ENCODE results near the gene SLC29A2.

DNA sequence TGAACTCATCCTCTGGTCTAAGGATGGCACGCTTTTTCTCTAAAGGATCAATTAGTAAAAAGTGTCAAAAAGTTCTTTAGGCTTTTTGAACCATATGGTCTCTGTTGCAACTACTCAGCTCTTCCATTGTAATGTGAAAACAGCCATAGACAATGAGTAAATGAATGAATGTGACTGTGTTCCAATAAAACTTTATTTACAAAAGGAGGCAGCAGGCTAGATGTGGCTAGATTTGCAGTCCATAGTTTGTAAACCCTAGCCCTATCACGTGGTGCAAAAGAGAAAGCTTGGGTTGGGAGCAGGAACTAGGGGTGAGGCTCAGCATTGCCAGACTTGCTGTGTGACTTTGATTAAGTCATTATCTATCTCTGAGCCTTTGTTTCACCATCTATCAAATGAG lies 43.9 kb upstream of the SLC29A2 start:
- TF ChIP-seq, protein P1, sequence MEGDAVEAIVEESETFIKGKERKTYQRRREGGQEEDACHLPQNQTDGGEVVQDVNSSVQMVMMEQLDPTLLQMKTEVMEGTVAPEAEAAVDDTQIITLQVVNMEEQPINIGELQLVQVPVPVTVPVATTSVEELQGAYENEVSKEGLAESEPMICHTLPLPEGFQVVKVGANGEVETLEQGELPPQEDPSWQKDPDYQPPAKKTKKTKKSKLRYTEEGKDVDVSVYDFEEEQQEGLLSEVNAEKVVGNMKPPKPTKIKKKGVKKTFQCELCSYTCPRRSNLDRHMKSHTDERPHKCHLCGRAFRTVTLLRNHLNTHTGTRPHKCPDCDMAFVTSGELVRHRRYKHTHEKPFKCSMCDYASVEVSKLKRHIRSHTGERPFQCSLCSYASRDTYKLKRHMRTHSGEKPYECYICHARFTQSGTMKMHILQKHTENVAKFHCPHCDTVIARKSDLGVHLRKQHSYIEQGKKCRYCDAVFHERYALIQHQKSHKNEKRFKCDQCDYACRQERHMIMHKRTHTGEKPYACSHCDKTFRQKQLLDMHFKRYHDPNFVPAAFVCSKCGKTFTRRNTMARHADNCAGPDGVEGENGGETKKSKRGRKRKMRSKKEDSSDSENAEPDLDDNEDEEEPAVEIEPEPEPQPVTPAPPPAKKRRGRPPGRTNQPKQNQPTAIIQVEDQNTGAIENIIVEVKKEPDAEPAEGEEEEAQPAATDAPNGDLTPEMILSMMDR (IDR thresholded peaks at IDR 0.05; ENCODE audit: low read depth, low read length, missing input control) = no peak
- TF ChIP-seq TAF1 (conservative IDR thresholded peaks at IDR 0.05) = no peak
- no peak for TF ChIP-seq SP1 (IDR thresholded peaks at IDR 0.05)
- TF ChIP-seq, protein P2, sequence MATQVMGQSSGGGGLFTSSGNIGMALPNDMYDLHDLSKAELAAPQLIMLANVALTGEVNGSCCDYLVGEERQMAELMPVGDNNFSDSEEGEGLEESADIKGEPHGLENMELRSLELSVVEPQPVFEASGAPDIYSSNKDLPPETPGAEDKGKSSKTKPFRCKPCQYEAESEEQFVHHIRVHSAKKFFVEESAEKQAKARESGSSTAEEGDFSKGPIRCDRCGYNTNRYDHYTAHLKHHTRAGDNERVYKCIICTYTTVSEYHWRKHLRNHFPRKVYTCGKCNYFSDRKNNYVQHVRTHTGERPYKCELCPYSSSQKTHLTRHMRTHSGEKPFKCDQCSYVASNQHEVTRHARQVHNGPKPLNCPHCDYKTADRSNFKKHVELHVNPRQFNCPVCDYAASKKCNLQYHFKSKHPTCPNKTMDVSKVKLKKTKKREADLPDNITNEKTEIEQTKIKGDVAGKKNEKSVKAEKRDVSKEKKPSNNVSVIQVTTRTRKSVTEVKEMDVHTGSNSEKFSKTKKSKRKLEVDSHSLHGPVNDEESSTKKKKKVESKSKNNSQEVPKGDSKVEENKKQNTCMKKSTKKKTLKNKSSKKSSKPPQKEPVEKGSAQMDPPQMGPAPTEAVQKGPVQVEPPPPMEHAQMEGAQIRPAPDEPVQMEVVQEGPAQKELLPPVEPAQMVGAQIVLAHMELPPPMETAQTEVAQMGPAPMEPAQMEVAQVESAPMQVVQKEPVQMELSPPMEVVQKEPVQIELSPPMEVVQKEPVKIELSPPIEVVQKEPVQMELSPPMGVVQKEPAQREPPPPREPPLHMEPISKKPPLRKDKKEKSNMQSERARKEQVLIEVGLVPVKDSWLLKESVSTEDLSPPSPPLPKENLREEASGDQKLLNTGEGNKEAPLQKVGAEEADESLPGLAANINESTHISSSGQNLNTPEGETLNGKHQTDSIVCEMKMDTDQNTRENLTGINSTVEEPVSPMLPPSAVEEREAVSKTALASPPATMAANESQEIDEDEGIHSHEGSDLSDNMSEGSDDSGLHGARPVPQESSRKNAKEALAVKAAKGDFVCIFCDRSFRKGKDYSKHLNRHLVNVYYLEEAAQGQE (IDR thresholded peaks at IDR 0.05) = no peak
- no peak for TF ChIP-seq JUND (IDR thresholded peaks at IDR 0.05)
- no peak for TF ChIP-seq GABPA (IDR thresholded peaks at IDR 0.05 in 1 of 2, conservative IDR thresholded peaks at IDR 0.05 in 1 of 2)

Measured in liver (tissue), 3 donors.